ENCODE measurements around the gene TOPBP1. TPM values are rescaled to one million over a fixed set of nuclear protein-coding genes. Genes with fewer than 3 reads are reported as not detected.

The TOPBP1 gene
- total and polyA plus RNA-seq, 2 of the 4 experiments (the other 2 are of a cell fraction) = 19.5 to 50.5 TPM

GRCh38 chr3:133568294-133569014 lies 93.3 kb downstream of the TOPBP1 start:
- intact Hi-C loops (cut with micrococcal nuclease) (no loop called here), in situ Hi-C loops (cut with MboI; ENCODE audit: low sequenced_read_pairs) (no loop called here), dilution Hi-C loops (cut with HindIII; ENCODE audit: low sequenced_read_pairs, unreplicated experiment) (no loop called here)
- peak overlapping the region; percentile 46; the same call in 1 of the 2 replicates for H2AK5ac ChIP-seq (ENCODE audit: low read depth, low read length)
- no peaks in the 10 kb centered on the region for H3K27me3 ChIP-seq (ENCODE audit: control insufficient read depth, insufficient read depth, low read length)
- no peaks in the 10 kb centered on the region for H4K20me1 ChIP-seq (ENCODE audit: insufficient read depth, low read length)
- 0 out of 2 replicates have a peak overlapping the region, but pooled peaks have one; percentile 24 for H3K27ac ChIP-seq (ENCODE audit: insufficient read depth, low read length)
- H2AK9ac ChIP-seq (replicated peaks; ENCODE audit: low read depth, low read length, poor library complexity) = peak overlapping the region; percentile 8
- peak overlapping the region; percentile 43 for H2BK5ac ChIP-seq (ENCODE audit: low read depth, low read length, poor library complexity, severe bottlenecking)
- H4K91ac ChIP-seq (ENCODE audit: insufficient read depth, low read depth, low read length) = peak overlapping the region; percentile 88; the same call in 1 of the 2 replicates
- BruUV-seq (replicated peaks) = no TSS peak
- H2BK20ac ChIP-seq (ENCODE audit: low read depth, low read length) = peak overlapping the region; percentile 90
- peak overlapping the region; percentile 78; the same call in 1 of the 2 replicates for H3K18ac ChIP-seq (ENCODE audit: low read depth, low read length)
- H3K9ac ChIP-seq (ENCODE audit: low read depth, low read length) = no peak overlapping the region
- H3K4me3 ChIP-seq (ENCODE audit: insufficient read depth, low read depth, low read length) = no peak overlapping the region
- peak overlapping the region; percentile 77 for H3K14ac ChIP-seq (replicated peaks; ENCODE audit: low read depth, low read length)
- H2BK120ac ChIP-seq (ENCODE audit: low read depth, low read length) = peak overlapping the region; percentile 71
- peak overlapping the region; percentile 11; the same call in 2 of the 3 replicates for H2BK15ac ChIP-seq (ENCODE audit: low read depth, low read length)
- H4K8ac ChIP-seq (ENCODE audit: low read depth in 2 of 2, low read length in 2 of 2) = peak overlapping the region in 1 of 2 experiments; percentile 55; a peak in 1 of 4 replicates
- no peak overlapping the region for H3K56ac ChIP-seq (ENCODE audit: extremely low read depth, insufficient read depth, low read length)
- no peaks in the 10 kb centered on the region for H3K36me3 ChIP-seq (ENCODE audit: control insufficient read depth, insufficient read depth, low read length)
- H3K4me1 ChIP-seq (ENCODE audit: control insufficient read depth, insufficient read depth, low read length) = peaks cover 24% of the 10 kb centered on the region
- ChIA-PET CTCF (interaction anchor here (1.1 kb wide), 1 partner anchor 13 kb away, joined by 4 read pairs; no protein-coding TSS in a partner anchor), POLR2A (ENCODE audit: unreplicated experiment) (no interaction called here)
- peak overlapping the region; percentile 40; the same call in 1 of the 2 replicates for H4K5ac ChIP-seq (ENCODE audit: low read depth, low read length)
- no peaks in the 10 kb centered on the region for H3K9me3 ChIP-seq (ENCODE audit: control insufficient read depth, insufficient read depth, low read length)
- H2AFZ ChIP-seq (replicated peaks; ENCODE audit: low read length, poor library complexity) = no peak overlapping the region
- H3K4me2 ChIP-seq (ENCODE audit: low read depth, low read length) = peak overlapping the region; percentile 22; the same call in 1 of the 2 replicates
- DNase-seq = peak; percentile 92
- no peak overlapping the region; the same call in 1 of the 2 replicates for H3K23ac ChIP-seq (ENCODE audit: low read depth, low read length)
- ATAC-seq (ENCODE audit: low read depth) = no peak
- peaks cover 14% of the 10 kb centered on the region for H3K9me1 ChIP-seq (ENCODE audit: insufficient read depth, low read length)
- TF ChIP-seq MAFK (IDR thresholded peaks at IDR 0.05; ENCODE audit: low read depth, low read length) (peak; percentile 72; the same call in 1 of the 2 replicates), FOS (IDR thresholded peaks at IDR 0.05; ENCODE audit: low read depth, low read length) (peak; percentile 72), CEBPB (IDR thresholded peaks at IDR 0.05; ENCODE audit: low read depth, low read length) (peak; percentile 59; the same call in 1 of the 2 replicates), USF2 (IDR thresholded peaks at IDR 0.05; ENCODE audit: low read depth, low read length) (no peak), BHLHE40 (IDR thresholded peaks at IDR 0.05; ENCODE audit: low read depth, low read length) (peak; percentile 73), RAD21 (IDR thresholded peaks at IDR 0.05; ENCODE audit: low read length) (no peak), MXI1 (IDR thresholded peaks at IDR 0.05; ENCODE audit: borderline replicate concordance, low read depth, low read length) (no peak), SMC3 (IDR thresholded peaks at IDR 0.05; ENCODE audit: low read depth, low read length) (no peak), RFX5 (IDR thresholded peaks at IDR 0.05; ENCODE audit: low read depth, low read length) (no peak), RCOR1 (IDR thresholded peaks at IDR 0.05; ENCODE audit: insufficient replicate concordance, low read length) (peak; percentile 77), MAZ (IDR thresholded peaks at IDR 0.05; ENCODE audit: borderline replicate concordance, low read depth, low read length) (no peak)
- TF ChIP-seq, protein P1, sequence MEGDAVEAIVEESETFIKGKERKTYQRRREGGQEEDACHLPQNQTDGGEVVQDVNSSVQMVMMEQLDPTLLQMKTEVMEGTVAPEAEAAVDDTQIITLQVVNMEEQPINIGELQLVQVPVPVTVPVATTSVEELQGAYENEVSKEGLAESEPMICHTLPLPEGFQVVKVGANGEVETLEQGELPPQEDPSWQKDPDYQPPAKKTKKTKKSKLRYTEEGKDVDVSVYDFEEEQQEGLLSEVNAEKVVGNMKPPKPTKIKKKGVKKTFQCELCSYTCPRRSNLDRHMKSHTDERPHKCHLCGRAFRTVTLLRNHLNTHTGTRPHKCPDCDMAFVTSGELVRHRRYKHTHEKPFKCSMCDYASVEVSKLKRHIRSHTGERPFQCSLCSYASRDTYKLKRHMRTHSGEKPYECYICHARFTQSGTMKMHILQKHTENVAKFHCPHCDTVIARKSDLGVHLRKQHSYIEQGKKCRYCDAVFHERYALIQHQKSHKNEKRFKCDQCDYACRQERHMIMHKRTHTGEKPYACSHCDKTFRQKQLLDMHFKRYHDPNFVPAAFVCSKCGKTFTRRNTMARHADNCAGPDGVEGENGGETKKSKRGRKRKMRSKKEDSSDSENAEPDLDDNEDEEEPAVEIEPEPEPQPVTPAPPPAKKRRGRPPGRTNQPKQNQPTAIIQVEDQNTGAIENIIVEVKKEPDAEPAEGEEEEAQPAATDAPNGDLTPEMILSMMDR (conservative IDR thresholded peaks at IDR 0.05; ENCODE audit: low read depth, low read length) = no peak
- 51% methylated on average over 5 of the region's 8 CpGs; no CpG with 5 or more reads in 1 of the 2 experiments for WGBS, 2 experiments (ENCODE audit: extremely low coverage in 2 of 2, insufficient read length in 1 of 2)
- H3K79me1 ChIP-seq (ENCODE audit: low read depth in 1 of 2, low read length in 2 of 2) = peaks cover 0 to 2% of the 10 kb centered on the region in 2 experiments; a peak in 2 of 4 replicates
- peak overlapping the region; percentile 70 for H3K4ac ChIP-seq (ENCODE audit: low read depth, low read length)
